ENCODE results near the gene LILRA1. TPM values are rescaled to one million over a fixed set of nuclear protein-coding genes. Genes with fewer than 3 reads are reported as not detected.
"Not testable (repeated sequence)": the region's sequence is repeated elsewhere in the genome, so short reads cannot be mapped to it uniquely, and the experiment has no call there.

The LILRA1 gene
- total and polyA plus RNA-seq, 12 donors, result 0.19 to 2.8 (median 0.40) TPM

GRCh38 chr19:54574051-54574450 lies 19.4 kb upstream of the LILRA1 start:
- peaks cover 0 to 5% (median 0%) of the 10 kb centered on the region in 11 donors for H3K9me3 ChIP-seq
- WGBS, 2 donors, result 36 to 40% methylated on average over 4 of the region's 4 CpGs
- H3K36me3 ChIP-seq, result no peaks in the 10 kb centered on the region
- H3K27ac ChIP-seq, result peak overlapping the region in 1 of 10 donors; percentile 79
- H3K27me3 ChIP-seq, result peaks cover 0 to 33% (median 13%) of the 10 kb centered on the region in 7 donors
- intact Hi-C loops (cut with DNase I), result no loop called here
- no peak for DNase-seq
- peaks cover 0 to 20% (median 0%) of the 10 kb centered on the region in 9 donors for H3K4me1 ChIP-seq
- TF ChIP-seq CTCF (IDR thresholded peaks at IDR 0.05), result no peak
- H3K4me3 ChIP-seq, result peak overlapping the region in 1 of 10 donors; percentile 39
- peak in 1 of 8 donors; percentile 41 for ATAC-seq

GRCh38 chr19:54574527-54575056 lies 18.8 kb upstream of the LILRA1 start:
- H3K27me3 ChIP-seq, result peaks cover 0 to 33% (median 13%) of the 10 kb centered on the region in 7 donors
- intact Hi-C loops (cut with DNase I), result loop anchor here in 1 of 10 donors (5.0 kb wide), 1 partner anchor 282 kb away; no protein-coding TSS in a partner anchor
- DNase-seq (no peak), ATAC-seq (no peak)
- H3K4me3 ChIP-seq, result peak overlapping the region in 1 of 10 donors; percentile 39
- TF ChIP-seq CTCF (IDR thresholded peaks at IDR 0.05), result no peak
- WGBS, 2 donors, result 67 to 69% methylated on average over 12 of the region's 12 CpGs
- no peaks in the 10 kb centered on the region for H3K36me3 ChIP-seq
- peaks cover 0 to 9% (median 0%) of the 10 kb centered on the region in 11 donors for H3K9me3 ChIP-seq
- peaks cover 0 to 20% (median 0%) of the 10 kb centered on the region in 9 donors for H3K4me1 ChIP-seq
- H3K27ac ChIP-seq, result peak overlapping the region in 1 of 10 donors; percentile 79

GRCh38 chr19:54575205-54575604 lies 18.2 kb upstream of the LILRA1 start:
- H3K4me3 ChIP-seq, H3K27ac ChIP-seq, H3K36me3 ChIP-seq, ATAC-seq, DNase-seq: not testable (repeated sequence)
- peaks cover 0 to 20% (median 0%) of the 10 kb centered on the region in 9 donors for H3K4me1 ChIP-seq
- peaks cover 0 to 13% (median 0%) of the 10 kb centered on the region in 11 donors for H3K9me3 ChIP-seq
- H3K27me3 ChIP-seq, result peaks cover 0 to 33% (median 8%) of the 10 kb centered on the region in 7 donors
- WGBS, 2 donors, result 74% methylated on average over 8 to 9 of the region's 9 CpGs
- intact Hi-C loops (cut with DNase I), result loop anchor here in 1 of 10 donors (5.0 kb wide), 1 partner anchor 283 kb away; no protein-coding TSS in a partner anchor

- Histone ChIP-seq H3K27ac (no peak overlapping the region), H3K4me1 (peaks cover 0 to 20% (median 0%) of the 10 kb centered on the region in 9 donors), H3K36me3 (no peaks in the 10 kb centered on the region), H3K9me3 (peaks cover 0 to 15% (median 0%) of the 10 kb centered on the region in 11 donors), H3K27me3 (peaks cover 0 to 33% (median 7%) of the 10 kb centered on the region in 7 donors), H3K4me3 (no peak overlapping the region)
- DNase-seq (no peak), ATAC-seq (peak in 2 of 8 donors; percentile 12 to 53)
- intact Hi-C loops (cut with DNase I), result loop anchor here in 1 of 10 donors (5.0 kb wide), 1 partner anchor 284 kb away; no protein-coding TSS in a partner anchor
- 67 to 69% methylated on average over 6 of the region's 6 CpGs for WGBS, 2 donors
- no peak for TF ChIP-seq CTCF (IDR thresholded peaks at IDR 0.05)
Observed at GRCh38 chr19:54576411-54576976, 16.9 kb upstream of the LILRA1 start.
